GM18867 (cell line): Measurements from ENCODE around the gene PIP5K1B.

Source experiments
- ATAC-seq: cut with Tn5 transposase; IDR thresholded peaks from one replicate; pipeline ENCODE4 v1.9.1; 2021; ENCODE audit warnings: mild to moderate bottlenecking, moderate library complexity; ENCODE audit not compliant: unreplicated experiment

The PIP5K1B gene

GRCh38 chr9:68706363-68707201 lies 1.5 kb downstream of the PIP5K1B start:
- ATAC-seq = peak; percentile 29

- ATAC-seq = no peak
Measured at GRCh38 chr9:68707801-68708488, 2.9 kb downstream of the PIP5K1B start.

GRCh38 chr9:68708513-68708912 lies 3.5 kb downstream of the PIP5K1B start:
- ATAC-seq = peak; percentile 19

GRCh38 chr9:68709291-68710110 lies 4.5 kb downstream of the PIP5K1B start:
- no peak for ATAC-seq

GRCh38 chr9:68710111-68710471 lies 5.1 kb downstream of the PIP5K1B start:
- ATAC-seq = no peak

GRCh38 chr9:68711281-68711680 lies 6.2 kb downstream of the PIP5K1B start:
- ATAC-seq = no peak

GRCh38 chr9:68711932-68712331 lies 6.9 kb downstream of the PIP5K1B start:
- no peak for ATAC-seq

GRCh38 chr9:68714416-68715180 lies 9.6 kb downstream of the PIP5K1B start:
- ATAC-seq = no peak

- ATAC-seq = no peak
Measured at GRCh38 chr9:68715181-68715456, 10.1 kb downstream of the PIP5K1B start.

GRCh38 chr9:68717552-68718443 lies 12.8 kb downstream of the PIP5K1B start:
- ATAC-seq = no peak

GRCh38 chr9:68719847-68720246 lies 14.8 kb downstream of the PIP5K1B start:
- ATAC-seq = no peak

- ATAC-seq = no peak
Measured at GRCh38 chr9:68720656-68721313, 15.7 kb downstream of the PIP5K1B start.

- no peak for ATAC-seq
Measured at GRCh38 chr9:68721666-68722330, 16.8 kb downstream of the PIP5K1B start.

- no peak for ATAC-seq
Measured at GRCh38 chr9:68725070-68725469, 20.0 kb downstream of the PIP5K1B start.

GRCh38 chr9:68726489-68726888 lies 21.4 kb downstream of the PIP5K1B start:
- ATAC-seq = no peak

- ATAC-seq = no peak
Measured at GRCh38 chr9:68727636-68728035, 22.6 kb downstream of the PIP5K1B start.

- no peak for ATAC-seq
Measured at GRCh38 chr9:68728731-68729130, 23.7 kb downstream of the PIP5K1B start.

GRCh38 chr9:68730570-68731235 lies 25.7 kb downstream of the PIP5K1B start:
- no peak for ATAC-seq
